ENCODE measurements around the gene GRID1.

GRID1 gene

GRCh38 chr10:86164174-86164774 lies 202.3 kb downstream of the GRID1 start:
- TF ChIP-seq GATA3 (IDR thresholded peaks at IDR 0.05; ENCODE audit: low read depth, low read length) (no peak), GATA2 (IDR thresholded peaks at IDR 0.05; ENCODE audit: low read depth, low read length) (no peak)

DNA sequence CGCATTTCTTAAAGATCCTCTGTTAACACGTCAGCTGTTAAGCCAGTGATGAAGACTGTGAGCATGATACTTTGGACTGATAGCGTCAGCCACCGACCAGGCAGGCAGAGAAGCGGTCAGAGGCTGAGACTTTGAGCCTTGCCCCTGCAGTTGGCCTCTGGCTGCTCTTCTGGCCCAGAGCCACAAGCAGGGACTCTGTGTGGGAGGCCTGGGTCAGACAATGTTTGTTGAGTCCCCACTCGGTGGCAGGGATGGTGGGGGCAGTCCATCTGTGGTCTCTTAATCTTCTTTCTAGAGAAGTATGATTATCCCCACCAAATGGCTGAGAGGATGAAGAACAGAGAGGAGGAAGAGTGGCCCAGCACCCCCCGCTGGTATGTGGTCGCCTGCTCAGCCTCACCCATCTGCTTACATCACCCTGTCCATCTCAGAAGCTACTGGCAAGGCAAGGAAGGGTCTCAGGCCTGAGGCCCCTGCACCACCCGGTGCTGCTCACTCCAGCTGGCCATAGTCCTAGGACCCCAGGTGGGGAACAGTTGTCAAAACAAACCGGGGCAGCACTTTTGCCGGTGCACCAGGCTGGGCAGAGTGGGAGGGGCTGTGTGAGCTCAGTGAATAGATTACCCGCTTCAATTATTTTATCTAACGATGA lies 202.9 kb downstream of the GRID1 start:
- TF ChIP-seq GATA2 (IDR thresholded peaks at IDR 0.05; ENCODE audit: low read depth, low read length) = no peak
- no peak for TF ChIP-seq GATA3 (IDR thresholded peaks at IDR 0.05; ENCODE audit: low read depth, low read length)

DNA sequence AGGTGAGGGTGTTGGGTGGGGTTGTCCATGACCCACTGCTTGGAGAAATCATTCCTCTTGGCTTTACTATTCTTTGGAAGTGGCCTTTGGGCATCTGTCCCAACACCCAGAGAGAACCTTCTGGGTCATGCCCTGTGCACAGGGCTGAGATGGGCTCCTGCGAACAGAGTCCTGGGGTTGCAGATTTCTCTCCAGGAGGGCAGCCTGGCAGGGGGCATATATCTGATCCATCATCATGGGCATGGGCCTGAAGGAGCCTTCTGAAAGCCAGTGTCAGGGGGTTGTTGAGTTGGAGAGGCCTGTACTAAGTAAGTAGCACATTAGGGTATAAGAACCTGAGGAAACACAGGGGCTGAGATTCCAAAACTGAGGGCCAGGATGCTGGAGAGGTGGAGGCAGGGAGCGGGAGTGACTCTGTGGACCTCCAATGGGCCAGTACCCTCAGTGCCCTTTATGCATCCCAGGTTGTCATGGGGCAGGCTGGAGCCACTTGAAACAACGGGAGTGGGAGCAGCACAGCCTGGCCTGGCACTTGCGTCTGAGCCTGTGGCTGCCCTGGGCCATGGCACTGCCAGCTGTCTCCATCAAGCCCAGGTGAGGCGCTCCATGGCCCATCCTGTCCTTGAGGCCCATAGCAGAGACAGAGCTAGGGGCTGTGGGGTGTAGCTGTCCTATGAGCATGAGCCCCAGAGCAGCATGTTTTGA lies 203.7 kb downstream of the GRID1 start:
- TF ChIP-seq GATA3 (IDR thresholded peaks at IDR 0.05; ENCODE audit: low read depth, low read length) = no peak
- no peak for TF ChIP-seq GATA2 (IDR thresholded peaks at IDR 0.05; ENCODE audit: low read depth, low read length)

GRCh38 chr10:86162036-86162435 lies 204.6 kb downstream of the GRID1 start:
- TF ChIP-seq GATA3 (IDR thresholded peaks at IDR 0.05; ENCODE audit: low read depth, low read length) (no peak), GATA2 (IDR thresholded peaks at IDR 0.05; ENCODE audit: low read depth, low read length) (no peak)

- TF ChIP-seq GATA3 (IDR thresholded peaks at IDR 0.05; ENCODE audit: low read depth, low read length) (no peak), GATA2 (IDR thresholded peaks at IDR 0.05; ENCODE audit: low read depth, low read length) (no peak)
Measured at GRCh38 chr10:86160890-86161585, 205.6 kb downstream of the GRID1 start.

DNA sequence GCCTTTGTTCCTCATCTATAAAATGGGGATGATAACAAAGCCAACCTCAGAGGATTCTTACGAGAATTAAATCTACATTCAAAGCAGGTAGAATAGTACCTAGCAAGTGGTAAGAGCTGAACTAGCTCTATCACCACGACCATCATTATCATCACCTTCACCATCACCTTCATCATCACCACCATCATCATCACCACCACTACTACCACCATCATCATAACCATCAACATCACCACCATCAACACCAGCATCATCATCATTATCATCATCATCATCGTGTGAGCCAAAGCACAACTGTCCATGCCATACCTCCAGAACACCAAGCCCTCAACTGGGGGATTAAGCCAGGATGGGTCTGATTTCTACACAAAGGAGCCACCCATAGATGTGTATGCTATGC lies 206.8 kb downstream of the GRID1 start:
- no peak for TF ChIP-seq GATA2 (IDR thresholded peaks at IDR 0.05; ENCODE audit: low read depth, low read length)
- no peak for TF ChIP-seq GATA3 (IDR thresholded peaks at IDR 0.05; ENCODE audit: low read depth, low read length)

DNA sequence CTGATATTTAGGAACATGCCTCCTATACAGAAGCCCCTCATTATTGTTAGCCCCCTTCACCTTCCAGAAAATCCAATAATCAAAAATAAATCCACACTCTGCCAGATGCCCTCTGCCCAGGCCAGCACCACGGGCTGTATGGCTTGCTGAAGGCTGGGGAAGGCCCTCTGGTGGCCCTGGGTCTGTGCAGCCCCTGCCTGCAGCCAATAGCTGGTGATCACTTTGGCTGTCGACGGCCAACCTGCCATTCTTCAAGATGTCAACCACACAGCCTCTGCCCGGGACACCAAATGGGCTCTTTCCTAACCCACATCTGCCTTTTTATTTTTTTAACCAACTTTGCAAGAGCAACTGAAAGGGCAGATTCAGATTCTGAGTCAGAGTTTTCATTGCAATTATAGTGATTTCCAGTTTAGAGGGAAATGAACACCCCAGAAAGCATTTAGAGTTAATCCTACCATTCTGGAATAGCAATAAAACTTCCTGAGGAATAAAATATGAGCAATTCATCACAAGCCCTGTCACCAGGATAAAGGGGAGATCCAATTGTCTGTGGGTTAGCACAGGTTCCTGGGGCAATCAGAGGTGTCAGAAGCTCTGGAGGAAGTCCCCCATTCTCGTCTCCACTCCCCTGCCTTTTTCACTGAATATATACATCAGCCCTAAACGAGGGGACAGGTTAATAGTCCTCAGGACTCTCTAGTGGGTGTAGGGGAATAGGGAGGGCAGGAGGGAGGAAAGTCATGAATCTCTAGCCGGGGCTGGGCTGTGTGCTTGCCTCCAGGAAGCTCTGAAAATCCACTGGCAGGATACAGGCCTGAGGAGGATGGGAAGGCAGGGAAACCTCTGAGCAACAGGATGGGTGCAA lies 211.3 kb downstream of the GRID1 start:
- no peak for TF ChIP-seq GATA2 (IDR thresholded peaks at IDR 0.05; ENCODE audit: low read depth, low read length)
- TF ChIP-seq GATA3 (IDR thresholded peaks at IDR 0.05; ENCODE audit: low read depth, low read length) = no peak

DNA sequence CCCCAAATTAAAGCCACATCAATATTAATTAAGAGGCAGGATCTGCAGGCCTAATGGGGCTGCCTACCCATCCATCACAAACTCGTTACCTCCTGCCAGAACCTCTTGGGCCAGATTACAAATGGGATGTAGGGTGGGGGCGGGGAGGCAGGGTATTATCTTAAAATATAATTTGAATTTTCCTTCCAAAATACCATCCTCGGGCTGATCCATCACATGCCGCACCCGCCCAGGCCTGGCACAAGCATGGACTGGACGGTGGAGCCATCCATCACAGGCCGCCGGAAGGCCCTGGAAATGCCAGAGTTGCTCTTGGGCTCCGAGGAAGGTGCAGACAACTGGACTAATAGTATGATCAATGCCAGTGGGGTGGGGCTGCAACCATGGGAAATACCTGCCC lies 212.8 kb downstream of the GRID1 start:
- no peak for TF ChIP-seq GATA2 (IDR thresholded peaks at IDR 0.05; ENCODE audit: low read depth, low read length)
- TF ChIP-seq GATA3 (IDR thresholded peaks at IDR 0.05; ENCODE audit: low read depth, low read length) = no peak

DNA sequence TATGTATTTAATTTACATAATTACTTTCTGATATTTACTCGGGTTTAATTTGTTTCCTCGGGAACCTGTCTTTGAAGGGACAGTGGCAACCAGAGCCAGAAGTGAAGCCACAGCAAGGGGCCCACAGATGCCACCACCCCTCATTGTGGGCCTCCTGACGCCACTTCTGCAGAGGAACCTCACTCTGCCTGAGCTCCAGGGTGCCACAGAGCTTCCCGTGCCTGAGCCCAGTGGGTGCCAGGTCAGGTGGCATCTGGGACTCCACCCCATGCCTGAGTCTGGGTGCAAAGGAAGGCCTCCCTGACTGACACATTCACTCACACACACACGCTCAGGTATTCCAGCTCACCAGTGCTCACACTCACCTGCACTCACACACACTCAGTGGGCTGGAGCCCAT lies 213.7 kb downstream of the GRID1 start:
- TF ChIP-seq GATA2 (IDR thresholded peaks at IDR 0.05; ENCODE audit: low read depth, low read length) = no peak
- TF ChIP-seq GATA3 (IDR thresholded peaks at IDR 0.05; ENCODE audit: low read depth, low read length) = no peak

- TF ChIP-seq GATA3 (IDR thresholded peaks at IDR 0.05; ENCODE audit: low read depth, low read length) (no peak), GATA2 (IDR thresholded peaks at IDR 0.05; ENCODE audit: low read depth, low read length) (no peak)
Measured at GRCh38 chr10:86152354-86152753, 214.2 kb downstream of the GRID1 start.

- TF ChIP-seq GATA3 (IDR thresholded peaks at IDR 0.05; ENCODE audit: low read depth, low read length) (no peak), GATA2 (IDR thresholded peaks at IDR 0.05; ENCODE audit: low read depth, low read length) (no peak)
Measured at GRCh38 chr10:86151613-86152012, 215.0 kb downstream of the GRID1 start.

DNA sequence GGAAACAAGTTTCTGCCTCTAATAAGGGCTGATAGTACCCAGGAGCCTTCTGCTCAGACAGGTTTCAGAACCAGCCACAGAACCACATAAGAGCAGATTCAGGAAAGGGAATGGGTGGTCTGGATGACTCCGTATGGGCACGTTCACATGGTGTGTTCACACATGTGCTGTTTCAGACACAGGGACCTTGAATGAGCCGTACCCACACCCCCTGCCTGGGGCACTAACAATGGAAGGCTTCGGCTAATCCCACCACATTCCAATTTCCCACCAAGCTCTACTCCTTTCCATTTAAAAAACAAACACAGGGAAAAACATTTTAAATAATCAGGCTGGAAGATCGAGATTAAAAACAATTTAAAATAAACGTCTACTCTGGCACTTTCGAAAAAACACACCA lies 217.3 kb downstream of the GRID1 start:
- TF ChIP-seq GATA2 (IDR thresholded peaks at IDR 0.05; ENCODE audit: low read depth, low read length) (no peak), GATA3 (IDR thresholded peaks at IDR 0.05; ENCODE audit: low read depth, low read length) (no peak)

GRCh38 chr10:86148117-86148516 lies 218.5 kb downstream of the GRID1 start:
- TF ChIP-seq GATA3 (IDR thresholded peaks at IDR 0.05; ENCODE audit: low read depth, low read length) (no peak), GATA2 (IDR thresholded peaks at IDR 0.05; ENCODE audit: low read depth, low read length) (no peak)

Data from SH-SY5Y (cell line).